WTC11 (cell line): Measurements from ENCODE around the gene FRYL. TPM values are rescaled to one million over a fixed set of nuclear protein-coding genes. Genes with fewer than 3 reads are reported as not detected.

Experiments
- ATAC-seq: fragments of 200-7000 bp; cut with Tn5 transposase; 2 replicates; pipeline ENCODE4 v1.10.0; 2021; ENCODE audit warnings: mild to moderate bottlenecking, moderate library complexity
- CTCF ChIA-PET: fragments of 300-600 bp; sonication (Branson Sonifier 250); formaldehyde crosslinking; loops from one replicate; lab custom pipeline; 2021; ENCODE audit warnings: antibody characterized with exemption; lab: Charles Lee
- POLR2A ChIA-PET: fragments of 350-600 bp; sonication (Branson Sonifier 250); formaldehyde crosslinking; loops from one replicate; lab custom pipeline; 2021; ENCODE audit warnings: antibody characterized with exemption; lab: Charles Lee
- DNase-seq: peaks from one replicate; pipeline ENCODE4 v3.0.0; 2021; ENCODE audit warnings: low spot score
- H3K27ac Mint-ChIP-seq: 2 replicates; pipeline ENCODE4 v1.8.0; 2021; ENCODE audit warnings: mixed read lengths
- H3K27me3 Mint-ChIP-seq: 2 replicates; pipeline ENCODE4 v1.8.0; 2021; ENCODE audit warnings: low read depth, mild to moderate bottlenecking, moderate library complexity, mixed read lengths
- H3K36me3 Mint-ChIP-seq: 2 replicates; pipeline ENCODE4 v1.8.0; 2021; ENCODE audit warnings: mixed read lengths
- H3K4me1 Mint-ChIP-seq: 2 replicates; pipeline ENCODE4 v1.8.0; 2022; ENCODE audit warnings: mixed read lengths
- H3K4me3 Mint-ChIP-seq: 2 replicates; pipeline ENCODE4 v1.8.0; 2021; ENCODE audit warnings: mild to moderate bottlenecking, moderate library complexity, mixed read lengths
- H3K9me3 Mint-ChIP-seq: 2 replicates; pipeline ENCODE4 v1.8.0; 2021; ENCODE audit warnings: mixed read lengths
- ELF4 ChIP-seq: sonication (generic); formaldehyde crosslinking; IDR thresholded peaks from 2 replicates; pipeline ENCODE4 v1.8.1; 2022; ENCODE audit warnings: low read depth, mild to moderate bottlenecking, moderate library complexity, missing genetic modification reagents
- FOXK1 ChIP-seq: sonication (generic); formaldehyde crosslinking; IDR thresholded peaks from 2 replicates; pipeline ENCODE4 v1.8.0; 2022; ENCODE audit warnings: mild to moderate bottlenecking, moderate library complexity, missing genetic modification reagents
- FOXP1 ChIP-seq: sonication (generic); formaldehyde crosslinking; IDR thresholded peaks from 2 replicates; pipeline ENCODE4 v1.8.0; 2022; ENCODE audit warnings: missing genetic modification reagents, mild to moderate bottlenecking, moderate library complexity, borderline replicate concordance
- GABPB1 ChIP-seq: sonication (generic); formaldehyde crosslinking; IDR thresholded peaks from 2 replicates; pipeline ENCODE4 v1.8.1; 2023; ENCODE audit warnings: mild to moderate bottlenecking, missing genetic modification reagents
- KAT7 ChIP-seq: sonication (generic); formaldehyde crosslinking; IDR thresholded peaks from 2 replicates; pipeline ENCODE4 v1.8.1; 2023; ENCODE audit warnings: missing genetic modification reagents, mild to moderate bottlenecking, borderline replicate concordance
- MXD4 ChIP-seq: fragments of 250-450 bp; sonication (Bioruptor Pico); IDR thresholded peaks from 2 replicates; pipeline ENCODE4 v1.8.0; 2021; ENCODE audit warnings: mild to moderate bottlenecking, moderate library complexity, borderline replicate concordance
- SMAD4 ChIP-seq: sonication (generic); formaldehyde crosslinking; IDR thresholded peaks from 2 replicates; pipeline ENCODE4 v1.8.0; 2022; ENCODE audit warnings: mild to moderate bottlenecking, missing genetic modification reagents
- SP1 ChIP-seq: sonication (generic); formaldehyde crosslinking; conservative IDR thresholded peaks from 2 replicates; pipeline ENCODE4 v1.8.1; 2022; ENCODE audit warnings: missing genetic modification reagents
- TCF7 ChIP-seq: sonication (generic); formaldehyde crosslinking; IDR thresholded peaks from 2 replicates; pipeline ENCODE4 v1.8.0; 2022; ENCODE audit warnings: mild to moderate bottlenecking, low read depth, missing genetic modification reagents, moderate library complexity
- TEAD4 ChIP-seq: sonication (generic); formaldehyde crosslinking; IDR thresholded peaks from 2 replicates; pipeline ENCODE4 v1.8.0; 2022; ENCODE audit warnings: mild to moderate bottlenecking, missing genetic modification reagents
- ZNF219 ChIP-seq: sonication (generic); formaldehyde crosslinking; IDR thresholded peaks from 2 replicates; pipeline ENCODE4 v1.8.0; 2023; ENCODE audit warnings: missing genetic modification reagents, mild to moderate bottlenecking, borderline replicate concordance
- ZNF317 ChIP-seq: sonication (generic); formaldehyde crosslinking; IDR thresholded peaks from 2 replicates; pipeline ENCODE4 v1.8.1; 2023; ENCODE audit warnings: low read depth, mild to moderate bottlenecking, moderate library complexity, missing genetic modification reagents, borderline replicate concordance
- total RNA-seq: library from RNA; stranded (reverse); gene quantifications from 3 replicates; pipeline ENCODE4 v1.2.3, GENCODE V29; 2021
- TF ChIP-seq, protein P1 (sequence below): sonication (generic); formaldehyde crosslinking; IDR thresholded peaks from 2 replicates; pipeline ENCODE4 v1.8.1; 2022; ENCODE audit warnings: mild to moderate bottlenecking, moderate library complexity, missing genetic modification reagents
- TF ChIP-seq, protein P2 (sequence below): sonication (generic); formaldehyde crosslinking; IDR thresholded peaks from 2 replicates; pipeline ENCODE4 v1.8.0; 2023; ENCODE audit warnings: missing genetic modification reagents, mild to moderate bottlenecking, borderline replicate concordance
- TF ChIP-seq, protein P3 (sequence below): fragments of 250-450 bp; sonication (Bioruptor Pico); IDR thresholded peaks from 2 replicates; pipeline ENCODE4 v1.8.0; 2021; ENCODE audit warnings: mild to moderate bottlenecking
- TF ChIP-seq, protein P4 (sequence below): sonication (generic); formaldehyde crosslinking; IDR thresholded peaks from 2 replicates; pipeline ENCODE4 v1.8.1; 2023; ENCODE audit warnings: mild to moderate bottlenecking, missing genetic modification reagents, moderate library complexity
- TF ChIP-seq, protein P5 (sequence below): sonication (generic); formaldehyde crosslinking; IDR thresholded peaks from 2 replicates; pipeline ENCODE4 v1.8.1; 2023; ENCODE audit warnings: mild to moderate bottlenecking, missing genetic modification reagents, borderline replicate concordance
- TF ChIP-seq, protein P6 (sequence below): sonication (generic); formaldehyde crosslinking; IDR thresholded peaks from 2 replicates; pipeline ENCODE4 v1.8.1; 2023; ENCODE audit warnings: mild to moderate bottlenecking, missing genetic modification reagents
- TF ChIP-seq, protein P7 (sequence below): sonication (generic); formaldehyde crosslinking; IDR thresholded peaks from 2 replicates; pipeline ENCODE4 v1.8.1; 2022; ENCODE audit warnings: low read depth, mild to moderate bottlenecking, moderate library complexity, missing genetic modification reagents, borderline replicate concordance

FRYL gene
- total RNA-seq, 1 experiment from 2014 or later = 38.7 TPM

DNA sequence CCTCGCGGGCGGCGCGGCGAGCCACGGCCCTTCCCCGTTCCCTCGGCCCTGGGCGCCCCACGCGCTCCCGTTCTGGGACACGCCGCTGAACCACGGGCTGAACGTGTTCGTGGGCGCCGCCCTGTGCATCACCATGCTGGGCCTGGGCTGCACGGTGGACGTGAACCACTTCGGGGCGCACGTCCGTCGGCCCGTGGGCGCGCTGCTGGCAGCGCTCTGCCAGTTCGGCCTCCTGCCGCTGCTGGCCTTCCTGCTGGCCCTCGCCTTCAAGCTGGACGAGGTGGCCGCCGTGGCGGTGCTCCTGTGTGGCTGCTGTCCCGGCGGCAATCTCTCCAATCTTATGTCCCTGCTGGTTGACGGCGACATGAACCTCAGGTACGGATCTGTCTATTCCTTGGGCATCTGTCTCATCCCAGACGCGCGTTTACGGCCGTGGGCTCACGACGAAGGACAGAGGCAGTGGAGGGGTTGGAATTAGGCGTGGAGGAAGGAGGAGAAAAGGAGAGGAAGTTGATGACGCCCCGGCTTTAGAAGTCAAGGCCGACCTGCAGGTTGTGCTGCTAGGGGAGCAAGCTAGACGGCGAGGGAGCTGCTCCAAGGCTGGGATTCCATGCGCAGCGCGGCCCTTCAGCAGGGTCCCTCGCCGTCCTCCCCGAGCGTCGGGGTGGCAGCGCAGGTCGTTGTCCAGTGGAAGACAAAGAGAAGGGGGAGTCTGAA, 296.1 kb downstream of the FRYL start (continued):
- peak; percentile 33; the same call in 1 of the 2 replicates for TF ChIP-seq KAT7
- TF ChIP-seq FOXP1 = peak; percentile 93; the same call in 1 of the 2 replicates
- TF ChIP-seq TCF7 (CRISPR knock-in tag) = peak; percentile 62; the same call in 1 of the 2 replicates
- no peak for TF ChIP-seq SMAD4 (CRISPR knock-in tag)
- TF ChIP-seq ELF4 (CRISPR knock-in tag) = no peak
- TF ChIP-seq, protein P1, sequence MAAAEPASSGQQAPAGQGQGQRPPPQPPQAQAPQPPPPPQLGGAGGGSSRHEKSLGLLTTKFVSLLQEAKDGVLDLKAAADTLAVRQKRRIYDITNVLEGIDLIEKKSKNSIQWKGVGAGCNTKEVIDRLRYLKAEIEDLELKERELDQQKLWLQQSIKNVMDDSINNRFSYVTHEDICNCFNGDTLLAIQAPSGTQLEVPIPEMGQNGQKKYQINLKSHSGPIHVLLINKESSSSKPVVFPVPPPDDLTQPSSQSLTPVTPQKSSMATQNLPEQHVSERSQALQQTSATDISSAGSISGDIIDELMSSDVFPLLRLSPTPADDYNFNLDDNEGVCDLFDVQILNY (CRISPR knock-in tag) = 0 out of 2 replicates have a peak, but pooled peaks have one; percentile 73
- 0 out of 2 replicates have a peak, but pooled peaks have one; percentile 4 for TF ChIP-seq SP1 (CRISPR knock-in tag)

DNA sequence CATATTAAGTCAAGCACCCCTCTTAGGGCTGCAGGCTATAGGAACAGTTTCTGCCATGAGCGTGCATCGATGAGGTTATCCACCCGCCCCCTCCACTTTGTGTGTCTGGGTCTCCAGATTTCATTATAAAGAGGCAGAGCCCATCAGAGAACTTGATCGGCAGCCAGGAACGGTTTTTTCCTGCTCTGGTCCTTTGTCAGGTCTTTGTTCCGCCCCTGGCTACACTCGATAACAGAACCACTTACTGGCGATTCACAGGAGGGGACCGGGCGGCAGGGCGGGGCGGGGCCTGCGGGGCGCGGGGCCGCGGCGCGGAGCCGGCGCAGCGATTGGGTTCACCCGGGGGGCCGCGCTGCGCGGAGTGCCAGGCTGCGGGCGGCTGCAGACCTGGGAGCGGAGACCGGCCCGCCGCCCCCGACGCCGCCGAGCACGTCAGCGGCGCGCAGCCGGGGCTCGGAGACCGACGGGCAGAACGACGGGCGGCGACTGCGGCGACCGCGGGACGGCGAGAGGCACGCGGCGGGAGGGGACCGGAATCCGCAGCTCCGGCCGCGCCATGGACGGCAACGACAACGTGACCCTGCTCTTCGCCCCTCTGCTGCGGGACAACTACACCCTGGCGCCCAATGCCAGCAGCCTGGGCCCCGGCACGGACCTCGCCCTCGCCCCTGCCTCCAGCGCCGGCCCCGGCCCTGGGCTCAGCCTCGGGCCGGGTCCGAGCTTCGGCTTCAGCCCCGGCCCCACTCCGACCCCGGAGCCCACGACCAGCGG, 296.9 kb downstream of the FRYL start, which contains the start of gene SLC10A4:
TSS of gene SLC10A4 (plus strand) at position 338 of the 771 bp plus-strand sequence. CDS start at position 557, 219 bp downstream.
- ATAC-seq = peak; percentile 77
- no peaks in the 10 kb centered on the region for H3K36me3 Mint-ChIP-seq
- ChIA-PET POLR2A (no interaction called here), CTCF (interaction anchor here (0.6 to 1.3 kb wide), 2 partner anchors 356 to 398 kb away, joined by 3 to 9 read pairs; no protein-coding TSS in a partner anchor)
- H3K9me3 Mint-ChIP-seq = no peaks in the 10 kb centered on the region
- peaks cover 52% of the 10 kb centered on the region for H3K27me3 Mint-ChIP-seq
- H3K4me1 Mint-ChIP-seq = peaks cover 24% of the 10 kb centered on the region
- no peak within 1 kb of the TSS for H3K27ac Mint-ChIP-seq
- peak; percentile 61 for DNase-seq
- H3K4me3 Mint-ChIP-seq = peak within 1 kb of the TSS; percentile 76
- TF ChIP-seq, protein P2, sequence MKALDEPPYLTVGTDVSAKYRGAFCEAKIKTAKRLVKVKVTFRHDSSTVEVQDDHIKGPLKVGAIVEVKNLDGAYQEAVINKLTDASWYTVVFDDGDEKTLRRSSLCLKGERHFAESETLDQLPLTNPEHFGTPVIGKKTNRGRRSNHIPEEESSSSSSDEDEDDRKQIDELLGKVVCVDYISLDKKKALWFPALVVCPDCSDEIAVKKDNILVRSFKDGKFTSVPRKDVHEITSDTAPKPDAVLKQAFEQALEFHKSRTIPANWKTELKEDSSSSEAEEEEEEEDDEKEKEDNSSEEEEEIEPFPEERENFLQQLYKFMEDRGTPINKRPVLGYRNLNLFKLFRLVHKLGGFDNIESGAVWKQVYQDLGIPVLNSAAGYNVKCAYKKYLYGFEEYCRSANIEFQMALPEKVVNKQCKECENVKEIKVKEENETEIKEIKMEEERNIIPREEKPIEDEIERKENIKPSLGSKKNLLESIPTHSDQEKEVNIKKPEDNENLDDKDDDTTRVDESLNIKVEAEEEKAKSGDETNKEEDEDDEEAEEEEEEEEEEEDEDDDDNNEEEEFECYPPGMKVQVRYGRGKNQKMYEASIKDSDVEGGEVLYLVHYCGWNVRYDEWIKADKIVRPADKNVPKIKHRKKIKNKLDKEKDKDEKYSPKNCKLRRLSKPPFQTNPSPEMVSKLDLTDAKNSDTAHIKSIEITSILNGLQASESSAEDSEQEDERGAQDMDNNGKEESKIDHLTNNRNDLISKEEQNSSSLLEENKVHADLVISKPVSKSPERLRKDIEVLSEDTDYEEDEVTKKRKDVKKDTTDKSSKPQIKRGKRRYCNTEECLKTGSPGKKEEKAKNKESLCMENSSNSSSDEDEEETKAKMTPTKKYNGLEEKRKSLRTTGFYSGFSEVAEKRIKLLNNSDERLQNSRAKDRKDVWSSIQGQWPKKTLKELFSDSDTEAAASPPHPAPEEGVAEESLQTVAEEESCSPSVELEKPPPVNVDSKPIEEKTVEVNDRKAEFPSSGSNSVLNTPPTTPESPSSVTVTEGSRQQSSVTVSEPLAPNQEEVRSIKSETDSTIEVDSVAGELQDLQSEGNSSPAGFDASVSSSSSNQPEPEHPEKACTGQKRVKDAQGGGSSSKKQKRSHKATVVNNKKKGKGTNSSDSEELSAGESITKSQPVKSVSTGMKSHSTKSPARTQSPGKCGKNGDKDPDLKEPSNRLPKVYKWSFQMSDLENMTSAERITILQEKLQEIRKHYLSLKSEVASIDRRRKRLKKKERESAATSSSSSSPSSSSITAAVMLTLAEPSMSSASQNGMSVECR (CRISPR knock-in tag) = 0 out of 2 replicates have a peak, but pooled peaks have one; percentile 60
- TF ChIP-seq, protein P3, sequence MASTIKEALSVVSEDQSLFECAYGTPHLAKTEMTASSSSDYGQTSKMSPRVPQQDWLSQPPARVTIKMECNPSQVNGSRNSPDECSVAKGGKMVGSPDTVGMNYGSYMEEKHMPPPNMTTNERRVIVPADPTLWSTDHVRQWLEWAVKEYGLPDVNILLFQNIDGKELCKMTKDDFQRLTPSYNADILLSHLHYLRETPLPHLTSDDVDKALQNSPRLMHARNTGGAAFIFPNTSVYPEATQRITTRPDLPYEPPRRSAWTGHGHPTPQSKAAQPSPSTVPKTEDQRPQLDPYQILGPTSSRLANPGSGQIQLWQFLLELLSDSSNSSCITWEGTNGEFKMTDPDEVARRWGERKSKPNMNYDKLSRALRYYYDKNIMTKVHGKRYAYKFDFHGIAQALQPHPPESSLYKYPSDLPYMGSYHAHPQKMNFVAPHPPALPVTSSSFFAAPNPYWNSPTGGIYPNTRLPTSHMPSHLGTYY (CRISPR knock-in tag) = no peak
- TF ChIP-seq, protein P4, sequence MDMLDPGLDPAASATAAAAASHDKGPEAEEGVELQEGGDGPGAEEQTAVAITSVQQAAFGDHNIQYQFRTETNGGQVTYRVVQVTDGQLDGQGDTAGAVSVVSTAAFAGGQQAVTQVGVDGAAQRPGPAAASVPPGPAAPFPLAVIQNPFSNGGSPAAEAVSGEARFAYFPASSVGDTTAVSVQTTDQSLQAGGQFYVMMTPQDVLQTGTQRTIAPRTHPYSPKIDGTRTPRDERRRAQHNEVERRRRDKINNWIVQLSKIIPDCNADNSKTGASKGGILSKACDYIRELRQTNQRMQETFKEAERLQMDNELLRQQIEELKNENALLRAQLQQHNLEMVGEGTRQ (CRISPR knock-in tag) = 0 out of 2 replicates have a peak, but pooled peaks have one; percentile 30
- TF ChIP-seq, protein P5, sequence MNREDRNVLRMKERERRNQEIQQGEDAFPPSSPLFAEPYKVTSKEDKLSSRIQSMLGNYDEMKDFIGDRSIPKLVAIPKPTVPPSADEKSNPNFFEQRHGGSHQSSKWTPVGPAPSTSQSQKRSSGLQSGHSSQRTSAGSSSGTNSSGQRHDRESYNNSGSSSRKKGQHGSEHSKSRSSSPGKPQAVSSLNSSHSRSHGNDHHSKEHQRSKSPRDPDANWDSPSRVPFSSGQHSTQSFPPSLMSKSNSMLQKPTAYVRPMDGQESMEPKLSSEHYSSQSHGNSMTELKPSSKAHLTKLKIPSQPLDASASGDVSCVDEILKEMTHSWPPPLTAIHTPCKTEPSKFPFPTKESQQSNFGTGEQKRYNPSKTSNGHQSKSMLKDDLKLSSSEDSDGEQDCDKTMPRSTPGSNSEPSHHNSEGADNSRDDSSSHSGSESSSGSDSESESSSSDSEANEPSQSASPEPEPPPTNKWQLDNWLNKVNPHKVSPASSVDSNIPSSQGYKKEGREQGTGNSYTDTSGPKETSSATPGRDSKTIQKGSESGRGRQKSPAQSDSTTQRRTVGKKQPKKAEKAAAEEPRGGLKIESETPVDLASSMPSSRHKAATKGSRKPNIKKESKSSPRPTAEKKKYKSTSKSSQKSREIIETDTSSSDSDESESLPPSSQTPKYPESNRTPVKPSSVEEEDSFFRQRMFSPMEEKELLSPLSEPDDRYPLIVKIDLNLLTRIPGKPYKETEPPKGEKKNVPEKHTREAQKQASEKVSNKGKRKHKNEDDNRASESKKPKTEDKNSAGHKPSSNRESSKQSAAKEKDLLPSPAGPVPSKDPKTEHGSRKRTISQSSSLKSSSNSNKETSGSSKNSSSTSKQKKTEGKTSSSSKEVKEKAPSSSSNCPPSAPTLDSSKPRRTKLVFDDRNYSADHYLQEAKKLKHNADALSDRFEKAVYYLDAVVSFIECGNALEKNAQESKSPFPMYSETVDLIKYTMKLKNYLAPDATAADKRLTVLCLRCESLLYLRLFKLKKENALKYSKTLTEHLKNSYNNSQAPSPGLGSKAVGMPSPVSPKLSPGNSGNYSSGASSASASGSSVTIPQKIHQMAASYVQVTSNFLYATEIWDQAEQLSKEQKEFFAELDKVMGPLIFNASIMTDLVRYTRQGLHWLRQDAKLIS (CRISPR knock-in tag) = no peak
- TF ChIP-seq, protein P6, sequence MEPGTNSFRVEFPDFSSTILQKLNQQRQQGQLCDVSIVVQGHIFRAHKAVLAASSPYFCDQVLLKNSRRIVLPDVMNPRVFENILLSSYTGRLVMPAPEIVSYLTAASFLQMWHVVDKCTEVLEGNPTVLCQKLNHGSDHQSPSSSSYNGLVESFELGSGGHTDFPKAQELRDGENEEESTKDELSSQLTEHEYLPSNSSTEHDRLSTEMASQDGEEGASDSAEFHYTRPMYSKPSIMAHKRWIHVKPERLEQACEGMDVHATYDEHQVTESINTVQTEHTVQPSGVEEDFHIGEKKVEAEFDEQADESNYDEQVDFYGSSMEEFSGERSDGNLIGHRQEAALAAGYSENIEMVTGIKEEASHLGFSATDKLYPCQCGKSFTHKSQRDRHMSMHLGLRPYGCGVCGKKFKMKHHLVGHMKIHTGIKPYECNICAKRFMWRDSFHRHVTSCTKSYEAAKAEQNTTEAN (CRISPR knock-in tag) = 0 out of 2 replicates have a peak, but pooled peaks have one; percentile 39
- TF ChIP-seq TEAD4 = no peak
- TF ChIP-seq FOXK1 = no peak
- no peak for TF ChIP-seq MXD4 (CRISPR knock-in tag)
- no peak for TF ChIP-seq GABPB1
- TF ChIP-seq ZNF219 (CRISPR knock-in tag) = 0 out of 2 replicates have a peak, but pooled peaks have one; percentile 27
- TF ChIP-seq, protein P7, sequence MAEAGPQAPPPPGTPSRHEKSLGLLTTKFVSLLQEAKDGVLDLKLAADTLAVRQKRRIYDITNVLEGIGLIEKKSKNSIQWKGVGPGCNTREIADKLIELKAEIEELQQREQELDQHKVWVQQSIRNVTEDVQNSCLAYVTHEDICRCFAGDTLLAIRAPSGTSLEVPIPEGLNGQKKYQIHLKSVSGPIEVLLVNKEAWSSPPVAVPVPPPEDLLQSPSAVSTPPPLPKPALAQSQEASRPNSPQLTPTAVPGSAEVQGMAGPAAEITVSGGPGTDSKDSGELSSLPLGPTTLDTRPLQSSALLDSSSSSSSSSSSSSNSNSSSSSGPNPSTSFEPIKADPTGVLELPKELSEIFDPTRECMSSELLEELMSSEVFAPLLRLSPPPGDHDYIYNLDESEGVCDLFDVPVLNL (CRISPR knock-in tag) = no peak; the same call in 1 of the 2 replicates
- no peak for TF ChIP-seq ZNF317 (CRISPR knock-in tag)
- 0 out of 2 replicates have a peak, but pooled peaks have one; percentile 13 for TF ChIP-seq SP1 (CRISPR knock-in tag)
